Measurements from ENCODE around the gene PRRX2. TPM values are rescaled to one million over a fixed set of nuclear protein-coding genes. Genes with fewer than 3 reads are reported as not detected.
A peak's percentile ranks its signal among the peaks of the same experiment; 100 is the strongest.

The PRRX2 gene
- total and polyA plus RNA-seq, 9 of the 15 experiments (the other 6 are each of a cell fraction or from before 2014, with no cell fraction given): 0.21 TPM; not detected in 8

GRCh38 chr9:129698254-129698757, 32.9 kb downstream of the PRRX2 start (continued):
- TF ChIP-seq RREB1 (CRISPR knock-in tag; IDR thresholded peaks at IDR 0.05) (no peak), ZNF384 (IDR thresholded peaks at IDR 0.05; ENCODE audit: low read depth, low read length) (no peak), ZNF57 (CRISPR knock-in tag; IDR thresholded peaks at IDR 0.05) (no peak), PHF20 (IDR thresholded peaks at IDR 0.05; ENCODE audit: partially characterized antibody) (no peak), ETV5 (CRISPR knock-in tag; IDR thresholded peaks at IDR 0.05; ENCODE audit: low read depth) (no peak), SIX5 (IDR thresholded peaks at IDR 0.05; ENCODE audit: borderline replicate concordance in 1 of 2, insufficient read depth in 1 of 2, low read depth in 1 of 2, low read length in 2 of 2) (no peak), ZNF121 (CRISPR knock-in tag; conservative IDR thresholded peaks at IDR 0.05) (no peak), ZNF175 (CRISPR knock-in tag; IDR thresholded peaks at IDR 0.05; ENCODE audit: low read depth) (no peak), POLR2H (tag; IDR thresholded peaks at IDR 0.05; ENCODE audit: low read depth) (no peak), ZNF75A (CRISPR knock-in tag; IDR thresholded peaks at IDR 0.05) (no peak), ZKSCAN1 (IDR thresholded peaks at IDR 0.05; ENCODE audit: low read depth, low read length) (no peak), MEF2D (tag; conservative IDR thresholded peaks at IDR 0.05; ENCODE audit: low read depth) (no peak), L3MBTL2 (IDR thresholded peaks at IDR 0.05) (no peak), ZNF282 (CRISPR knock-in tag; IDR thresholded peaks at IDR 0.05) (no peak), ZNF316 (IDR thresholded peaks at IDR 0.05) (no peak), GABPB2 (CRISPR knock-in tag; conservative IDR thresholded peaks at IDR 0.05) (no peak), ZBTB7A (IDR thresholded peaks at IDR 0.05; ENCODE audit: borderline replicate concordance, control insufficient read depth, low read depth, low read length) (no peak), SLC30A9 (CRISPR knock-in tag; IDR thresholded peaks at IDR 0.05) (no peak), RBM34 (IDR thresholded peaks at IDR 0.05; ENCODE audit: borderline replicate concordance, insufficient read depth, low read length) (no peak), KLF13 (tag; IDR thresholded peaks at IDR 0.05; ENCODE audit: borderline replicate concordance, low read depth) (no peak), E2F6 (IDR thresholded peaks at IDR 0.05; ENCODE audit: borderline replicate concordance in 1 of 2, extremely low read depth in 1 of 2, insufficient read depth in 1 of 2, insufficient read length in 1 of 2, low read depth in 1 of 2, low read length in 1 of 2, poor library complexity in 1 of 2, severe bottlenecking in 1 of 2) (peak; percentile 52 to 90), TEAD4 (IDR thresholded peaks at IDR 0.05; ENCODE audit: low read length) (no peak), TEAD4 (CRISPR knock-in tag; IDR thresholded peaks at IDR 0.05; ENCODE audit: borderline replicate concordance) (0 out of 2 replicates have a peak, but pooled peaks have one; percentile 34), ATF1 (CRISPR knock-in tag; IDR thresholded peaks at IDR 0.05) (no peak), ATF1 (tag; IDR thresholded peaks at IDR 0.05) (peak; percentile 63)

Data from K562 (cell line).